DND-41 (cell line): Measurements from ENCODE around the gene ST8SIA1.

Experiments used
- CTCF ChIP-seq: IDR thresholded peaks from 2 replicates; pipeline ENCODE4 v1.5.1; 2012; ENCODE audit warnings: borderline replicate concordance, low read length, moderate library complexity, mild to moderate bottlenecking; ENCODE audit not compliant: poor library complexity, severe bottlenecking; ENCODE audit errors: extremely low read depth
- EZH2 ChIP-seq: IDR thresholded peaks from 3 replicates; pipeline ENCODE4 v1.6.1; 2012; ENCODE audit warnings: borderline replicate concordance, low read depth, mild to moderate bottlenecking, moderate library complexity, low read length, inconsistent platforms; ENCODE audit not compliant: severe bottlenecking

- no peak for TF ChIP-seq CTCF
- no peak for TF ChIP-seq EZH2
Observed at GRCh38 chr12:22307811-22308210, 26.7 kb downstream of the ST8SIA1 start.
